Chondrocyte (in vitro differentiated cells): ENCODE data around the gene VAMP2. TPM values are rescaled to one million over a fixed set of nuclear protein-coding genes. Genes with fewer than 3 reads are reported as not detected.

Experiments
- DNase-seq: peaks from one replicate; pipeline ENCODE4 v3.0.0; 2021; ENCODE audit warnings: mixed read lengths, low spot score
- H3K27ac Mint-ChIP-seq: one replicate; pipeline ENCODE4 v1.8.0; 2021; ENCODE audit warnings: mild to moderate bottlenecking, moderate library complexity, mixed read lengths; ENCODE audit not compliant: unreplicated experiment
- H3K27me3 Mint-ChIP-seq: 2 replicates; pipeline ENCODE4 v1.8.0; 2021; ENCODE audit warnings: low read depth, mixed read lengths
- H3K36me3 Mint-ChIP-seq: 2 replicates; pipeline ENCODE4 v1.8.0; 2021; ENCODE audit warnings: low read depth, mixed read lengths
- H3K4me1 Mint-ChIP-seq: 2 replicates; pipeline ENCODE4 v1.8.0; 2021; ENCODE audit warnings: low read depth, mild to moderate bottlenecking, mixed read lengths
- H3K4me3 Mint-ChIP-seq: one replicate; pipeline ENCODE4 v1.8.0; 2021; ENCODE audit warnings: mild to moderate bottlenecking, moderate library complexity, mixed read lengths; ENCODE audit not compliant: unreplicated experiment
- H3K9me3 Mint-ChIP-seq: 2 replicates; pipeline ENCODE4 v1.8.0; 2021; ENCODE audit warnings: low read depth, mixed read lengths
- CTCF ChIP-seq: fragments of 200-600 bp; sonication (generic); IDR thresholded peaks from 2 replicates; pipeline ENCODE4 v1.5.0; 2021; ENCODE audit warnings: antibody characterized with exemption, mild to moderate bottlenecking, moderate library complexity
- total RNA-seq: library from RNA; stranded (reverse); gene quantifications from 3 replicates; pipeline ENCODE4 v1.2.1, GENCODE V29; 2021

VAMP2 gene
- total RNA-seq, 1 donor from 2014 or later, result 45.4 TPM

GRCh38 chr17:8138374-8138671 lies 24.4 kb downstream of the VAMP2 start:
- no peak for DNase-seq
- no peaks in the 10 kb centered on the region for H3K9me3 Mint-ChIP-seq
- no peak overlapping the region for H3K27ac Mint-ChIP-seq
- H3K36me3 Mint-ChIP-seq, result peaks cover 17% of the 10 kb centered on the region
- TF ChIP-seq CTCF, result no peak
- H3K4me3 Mint-ChIP-seq, result no peak overlapping the region
- no peaks in the 10 kb centered on the region for H3K27me3 Mint-ChIP-seq
- H3K4me1 Mint-ChIP-seq, result no peaks in the 10 kb centered on the region

- no peak overlapping the region for H3K27ac Mint-ChIP-seq
- no peak overlapping the region for H3K4me3 Mint-ChIP-seq
- H3K9me3 Mint-ChIP-seq, result no peaks in the 10 kb centered on the region
- H3K36me3 Mint-ChIP-seq, result peaks cover 17% of the 10 kb centered on the region
- TF ChIP-seq CTCF, result no peak
- no peak for DNase-seq
- H3K4me1 Mint-ChIP-seq, result no peaks in the 10 kb centered on the region
- H3K27me3 Mint-ChIP-seq, result no peaks in the 10 kb centered on the region
Observed at GRCh38 chr17:8137645-8138373, 24.9 kb downstream of the VAMP2 start.

DNA sequence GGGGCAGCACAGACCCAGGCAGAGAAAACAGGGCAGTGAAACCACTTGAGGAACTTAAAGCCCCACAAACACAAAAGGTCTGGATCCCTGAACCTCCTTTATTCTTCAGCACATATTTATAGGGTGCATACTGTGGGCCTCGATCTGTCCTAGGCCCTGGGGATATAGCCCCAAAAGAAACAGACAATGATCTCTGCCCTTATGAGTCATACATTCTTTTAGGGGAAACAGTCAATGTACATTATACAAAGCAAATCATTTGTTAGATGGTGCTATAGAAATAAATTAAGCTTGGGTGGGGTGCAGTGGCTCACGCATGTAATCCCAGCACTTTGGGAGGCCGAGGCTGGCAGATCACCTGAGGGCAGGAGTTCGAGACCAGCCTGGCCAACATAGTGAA lies 28.8 kb downstream of the VAMP2 start:
- Mint-ChIP-seq H3K27ac (no peak overlapping the region), H3K27me3 (peaks cover 2% of the 10 kb centered on the region), H3K36me3 (no peaks in the 10 kb centered on the region), H3K9me3 (no peaks in the 10 kb centered on the region), H3K4me1 (no peaks in the 10 kb centered on the region), H3K4me3 (no peak overlapping the region)
- no peak for DNase-seq
- no peak for TF ChIP-seq CTCF

DNA sequence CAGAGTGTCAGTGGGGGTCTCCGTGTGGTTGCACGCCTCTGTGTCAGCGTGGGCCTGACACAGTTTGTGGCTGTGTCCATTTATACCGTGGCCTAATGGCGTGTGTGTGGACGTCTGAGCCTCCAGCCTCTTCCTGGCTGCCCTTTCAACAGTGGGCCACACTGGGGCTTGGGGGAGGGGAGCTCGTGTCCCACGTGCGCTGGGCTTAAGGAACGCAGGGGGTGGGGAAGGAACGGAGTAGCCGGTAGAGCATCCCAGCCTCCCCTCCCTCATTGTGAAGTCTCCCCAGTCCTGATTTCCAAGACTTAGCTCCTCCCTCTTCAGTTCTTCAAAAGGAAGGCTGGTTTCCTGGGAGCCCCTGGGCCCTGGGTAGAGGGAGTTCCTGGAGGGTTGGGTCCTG lies 29.3 kb downstream of the VAMP2 start:
- Mint-ChIP-seq H3K27me3 (peaks cover 2% of the 10 kb centered on the region), H3K9me3 (no peaks in the 10 kb centered on the region), H3K36me3 (no peaks in the 10 kb centered on the region), H3K4me3 (no peak overlapping the region), H3K4me1 (no peaks in the 10 kb centered on the region), H3K27ac (no peak overlapping the region)
- TF ChIP-seq CTCF, result no peak
- no peak for DNase-seq

GRCh38 chr17:8131844-8132441 lies 30.8 kb downstream of the VAMP2 start:
- H3K4me3 Mint-ChIP-seq, result no peak overlapping the region
- peaks cover 2% of the 10 kb centered on the region for H3K27me3 Mint-ChIP-seq
- no peaks in the 10 kb centered on the region for H3K9me3 Mint-ChIP-seq
- no peak overlapping the region for H3K27ac Mint-ChIP-seq
- no peak for TF ChIP-seq CTCF
- H3K4me1 Mint-ChIP-seq, result peaks cover 5% of the 10 kb centered on the region
- no peak for DNase-seq
- no peaks in the 10 kb centered on the region for H3K36me3 Mint-ChIP-seq
